CD8-positive, alpha-beta memory T cell (primary cell): ENCODE measurements around the gene BASP1. TPM values are rescaled to one million over a fixed set of nuclear protein-coding genes. Genes with fewer than 3 reads are reported as not detected.

Experiments used
- CTCF ChIA-PET: fragments of 350-600 bp; sonication (Branson Sonifier 250); formaldehyde crosslinking; loops from one replicate; lab custom pipeline; 2021; ENCODE audit warnings: antibody characterized with exemption; lab: Charles Lee
- POLR2A ChIA-PET: fragments of 350-600 bp; sonication (Branson Sonifier 250); formaldehyde crosslinking; loops from one replicate; lab custom pipeline; 2021; ENCODE audit warnings: antibody characterized with exemption; lab: Charles Lee
- DNase-seq, 5 donors: peaks; one replicate each; pipeline versions ENCODE4 v3.0.0 to v3.0.0-alpha.2; 2020 to 2022; ENCODE audit warnings: mixed read lengths in 1 of 5
- H3K27ac ChIP-seq: one replicate; pipeline ENCODE4 v1.7.0; 2013; ENCODE audit warnings: low read depth, mild to moderate bottlenecking, low read length, moderate library complexity
- H3K27me3 ChIP-seq: 2 replicates; pipeline ENCODE4 v1.7.0; 2013; ENCODE audit warnings: low read length, mild to moderate bottlenecking; ENCODE audit not compliant: insufficient read depth, poor library complexity, severe bottlenecking
- H3K36me3 ChIP-seq: 2 replicates; pipeline ENCODE4 v1.7.0; 2013; ENCODE audit warnings: mild to moderate bottlenecking, low read length, moderate library complexity; ENCODE audit not compliant: insufficient read depth
- H3K4me1 ChIP-seq: 2 replicates; pipeline ENCODE4 v1.7.0; 2013; ENCODE audit warnings: mild to moderate bottlenecking, low read length, moderate library complexity; ENCODE audit not compliant: insufficient read depth
- H3K4me3 ChIP-seq: 2 replicates; pipeline ENCODE4 v1.7.0; 2013; ENCODE audit warnings: mild to moderate bottlenecking, low read length
- H3K9me3 ChIP-seq: 2 replicates; pipeline ENCODE4 v1.7.0; 2013; ENCODE audit warnings: mild to moderate bottlenecking, low read length
- H3K27ac Mint-ChIP-seq, 8 donors: one replicate each; pipeline ENCODE4 v1.8.0; 2020 to 2021; ENCODE audit warnings: mixed read lengths in 8 of 8, mild to moderate bottlenecking in 6 of 8, inconsistent platforms in 3 of 8, moderate library complexity in 3 of 8
- H3K27me3 Mint-ChIP-seq, 2 donors: one replicate each; pipeline ENCODE4 v1.8.0; 2020 to 2021; ENCODE audit warnings: mixed read lengths in 2 of 2, mild to moderate bottlenecking in 1 of 2, moderate library complexity in 1 of 2
- H3K36me3 Mint-ChIP-seq, 3 donors: one replicate each; pipeline ENCODE4 v1.8.0; 2020 to 2021; ENCODE audit warnings: mixed read lengths in 3 of 3, inconsistent platforms in 1 of 3, mild to moderate bottlenecking in 1 of 3
- H3K4me1 Mint-ChIP-seq, 3 donors: one replicate each; pipeline ENCODE4 v1.8.0; 2020 to 2021; ENCODE audit warnings: mixed read lengths in 3 of 3, inconsistent platforms in 1 of 3, mild to moderate bottlenecking in 1 of 3
- H3K4me3 Mint-ChIP-seq, 7 donors: one replicate each; pipeline ENCODE4 v1.8.0; 2020 to 2021; ENCODE audit warnings: mixed read lengths in 7 of 7, mild to moderate bottlenecking in 6 of 7, moderate library complexity in 4 of 7, inconsistent platforms in 2 of 7
- H3K9me3 Mint-ChIP-seq, 5 donors: one replicate each; pipeline ENCODE4 v1.8.0; 2020 to 2022; ENCODE audit warnings: mixed read lengths in 5 of 5, mild to moderate bottlenecking in 3 of 5, moderate library complexity in 2 of 5, inconsistent platforms in 1 of 5
- polyA plus RNA-seq: library from polyadenylated mRNA; unstranded; fragments of 300-500 nt; fragmentation: Illumina TruSeq; gene quantifications from one replicate; pipeline ENCODE4 v1.2.3, GENCODE V29; 2021
- total RNA-seq, 2 experiments: library from RNA; stranded (reverse); gene quantifications; one replicate each; pipeline ENCODE4 v1.2.3, GENCODE V29; 2021

BASP1 gene
- total and polyA plus RNA-seq, 3 experiments from 2014 or later: 0.28 to 0.49 TPM; not detected in 1

GRCh38 chr5:17180864-17181723 lies 36.3 kb upstream of the BASP1 start:
- no peaks in the 10 kb centered on the region for H3K27me3 Mint-ChIP-seq
- Histone ChIP-seq H3K36me3 (no peaks in the 10 kb centered on the region), H3K9me3 (no peaks in the 10 kb centered on the region), H3K27ac (no peak overlapping the region), H3K27me3 (no peaks in the 10 kb centered on the region), H3K4me1 (no peaks in the 10 kb centered on the region), H3K4me3 (no peak overlapping the region)
- no peak overlapping the region for H3K4me3 Mint-ChIP-seq
- no peak overlapping the region for H3K27ac Mint-ChIP-seq
- ChIA-PET CTCF (interaction anchor here (1.9 kb wide), 1 partner anchor 9 kb away, joined by 5 read pairs; no protein-coding TSS in a partner anchor), POLR2A (no interaction called here)
- no peaks in the 10 kb centered on the region for H3K36me3 Mint-ChIP-seq
- no peaks in the 10 kb centered on the region for H3K4me1 Mint-ChIP-seq
- H3K9me3 Mint-ChIP-seq: peaks cover 0 to 2% (median 0%) of the 10 kb centered on the region in 5 donors
- no peak for DNase-seq

GRCh38 chr5:17182494-17182893 lies 34.9 kb upstream of the BASP1 start:
- Mint-ChIP-seq H3K4me1 (no peaks in the 10 kb centered on the region), H3K27me3 (peaks cover 0 to 1% of the 10 kb centered on the region in 2 donors), H3K4me3 (no peak overlapping the region), H3K36me3 (no peaks in the 10 kb centered on the region), H3K9me3 (peaks cover 0 to 4% (median 2%) of the 10 kb centered on the region in 5 donors), H3K27ac (no peak overlapping the region)
- ChIA-PET POLR2A (no interaction called here), CTCF (no interaction called here)
- Histone ChIP-seq H3K4me3 (no peak overlapping the region), H3K9me3 (no peaks in the 10 kb centered on the region), H3K36me3 (no peaks in the 10 kb centered on the region), H3K27me3 (no peaks in the 10 kb centered on the region), H3K4me1 (no peaks in the 10 kb centered on the region), H3K27ac (no peak overlapping the region)
- no peak for DNase-seq

GRCh38 chr5:17182981-17183380 lies 34.5 kb upstream of the BASP1 start:
- Mint-ChIP-seq H3K9me3 (peaks cover 0 to 4% (median 2%) of the 10 kb centered on the region in 5 donors), H3K27ac (no peak overlapping the region), H3K4me1 (no peaks in the 10 kb centered on the region), H3K36me3 (no peaks in the 10 kb centered on the region), H3K27me3 (peaks cover 0 to 1% of the 10 kb centered on the region in 2 donors), H3K4me3 (no peak overlapping the region)
- ChIA-PET CTCF (no interaction called here), POLR2A (no interaction called here)
- H3K36me3 ChIP-seq: no peaks in the 10 kb centered on the region
- no peaks in the 10 kb centered on the region for H3K9me3 ChIP-seq
- no peak for DNase-seq
- H3K27me3 ChIP-seq: no peaks in the 10 kb centered on the region
- H3K4me1 ChIP-seq: no peaks in the 10 kb centered on the region
- no peak overlapping the region for H3K4me3 ChIP-seq
- H3K27ac ChIP-seq: no peak overlapping the region

GRCh38 chr5:17183831-17184230 lies 33.6 kb upstream of the BASP1 start:
- DNase-seq: no peak
- no peak overlapping the region for H3K27ac Mint-ChIP-seq
- peaks cover 0 to 1% of the 10 kb centered on the region in 2 donors for H3K27me3 Mint-ChIP-seq
- H3K27ac ChIP-seq: no peak overlapping the region
- no peaks in the 10 kb centered on the region for H3K9me3 ChIP-seq
- H3K36me3 Mint-ChIP-seq: no peaks in the 10 kb centered on the region
- ChIA-PET CTCF (no interaction called here), POLR2A (no interaction called here)
- no peaks in the 10 kb centered on the region for H3K4me1 Mint-ChIP-seq
- H3K36me3 ChIP-seq: no peaks in the 10 kb centered on the region
- peaks cover 0 to 4% (median 2%) of the 10 kb centered on the region in 5 donors for H3K9me3 Mint-ChIP-seq
- no peak overlapping the region for H3K4me3 Mint-ChIP-seq
- H3K4me1 ChIP-seq: no peaks in the 10 kb centered on the region
- no peak overlapping the region for H3K4me3 ChIP-seq
- H3K27me3 ChIP-seq: no peaks in the 10 kb centered on the region

GRCh38 chr5:17184588-17184987 lies 32.8 kb upstream of the BASP1 start:
- H3K27ac Mint-ChIP-seq: no peak overlapping the region
- ChIA-PET POLR2A (no interaction called here), CTCF (no interaction called here)
- peaks cover 1 to 4% of the 10 kb centered on the region in 2 donors for H3K27me3 Mint-ChIP-seq
- Histone ChIP-seq H3K27ac (no peak overlapping the region), H3K9me3 (no peaks in the 10 kb centered on the region), H3K4me3 (no peak overlapping the region), H3K36me3 (no peaks in the 10 kb centered on the region), H3K4me1 (no peaks in the 10 kb centered on the region), H3K27me3 (no peaks in the 10 kb centered on the region)
- H3K36me3 Mint-ChIP-seq: no peaks in the 10 kb centered on the region
- no peaks in the 10 kb centered on the region for H3K4me1 Mint-ChIP-seq
- DNase-seq: no peak
- H3K9me3 Mint-ChIP-seq: peaks cover 0 to 7% (median 2%) of the 10 kb centered on the region in 5 donors
- no peak overlapping the region for H3K4me3 Mint-ChIP-seq

- Histone ChIP-seq H3K27ac (no peak overlapping the region), H3K9me3 (no peaks in the 10 kb centered on the region), H3K4me3 (no peak overlapping the region), H3K4me1 (no peaks in the 10 kb centered on the region), H3K27me3 (no peaks in the 10 kb centered on the region), H3K36me3 (no peaks in the 10 kb centered on the region)
- CTCF ChIA-PET: no interaction called here
- no peak overlapping the region for H3K4me3 Mint-ChIP-seq
- no peak overlapping the region for H3K27ac Mint-ChIP-seq
- H3K36me3 Mint-ChIP-seq: no peaks in the 10 kb centered on the region
- no peaks in the 10 kb centered on the region for H3K4me1 Mint-ChIP-seq
- POLR2A ChIA-PET: no interaction called here
- DNase-seq: no peak
- H3K27me3 Mint-ChIP-seq: peaks cover 1 to 4% of the 10 kb centered on the region in 2 donors
- peaks cover 0 to 7% (median 2%) of the 10 kb centered on the region in 5 donors for H3K9me3 Mint-ChIP-seq
These were observed 32.1 kb upstream of the BASP1 start for GRCh38 chr5:17185349-17185748.

GRCh38 chr5:17185773-17186172 lies 31.7 kb upstream of the BASP1 start:
- Mint-ChIP-seq H3K4me1 (no peaks in the 10 kb centered on the region), H3K4me3 (no peak overlapping the region), H3K27ac (no peak overlapping the region), H3K9me3 (peaks cover 0 to 7% (median 2%) of the 10 kb centered on the region in 5 donors), H3K36me3 (no peaks in the 10 kb centered on the region), H3K27me3 (peaks cover 1 to 4% of the 10 kb centered on the region in 2 donors)
- no peak for DNase-seq
- Histone ChIP-seq H3K9me3 (no peaks in the 10 kb centered on the region), H3K27me3 (no peaks in the 10 kb centered on the region), H3K4me3 (no peak overlapping the region), H3K27ac (no peak overlapping the region), H3K36me3 (no peaks in the 10 kb centered on the region), H3K4me1 (no peaks in the 10 kb centered on the region)
- ChIA-PET POLR2A (no interaction called here), CTCF (no interaction called here)

- H3K27ac Mint-ChIP-seq: no peak overlapping the region
- no peaks in the 10 kb centered on the region for H3K27me3 ChIP-seq
- peaks cover 1 to 4% of the 10 kb centered on the region in 2 donors for H3K27me3 Mint-ChIP-seq
- no peaks in the 10 kb centered on the region for H3K36me3 ChIP-seq
- H3K4me1 Mint-ChIP-seq: no peaks in the 10 kb centered on the region
- CTCF ChIA-PET: no interaction called here
- H3K27ac ChIP-seq: no peak overlapping the region
- DNase-seq: no peak
- H3K36me3 Mint-ChIP-seq: no peaks in the 10 kb centered on the region
- H3K9me3 ChIP-seq: no peaks in the 10 kb centered on the region
- H3K4me1 ChIP-seq: no peaks in the 10 kb centered on the region
- H3K4me3 ChIP-seq: no peak overlapping the region
- no peak overlapping the region for H3K4me3 Mint-ChIP-seq
- peaks cover 0 to 7% (median 2%) of the 10 kb centered on the region in 5 donors for H3K9me3 Mint-ChIP-seq
- POLR2A ChIA-PET: no interaction called here
These were observed 31.2 kb upstream of the BASP1 start for GRCh38 chr5:17186256-17186655.
